Parathyroid adenoma (tissue), 2 donors: ENCODE measurements around the gene LEO1.

Experiments used
- H2AFZ ChIP-seq: fragments of 300-600 bp; sonication (generic); one replicate; pipeline ENCODE4 v1.7.0; 2017; ENCODE audit warnings: antibody characterized with exemption, mild to moderate bottlenecking
- H3K27ac ChIP-seq: fragments of 300-600 bp; sonication (generic); one replicate; pipeline ENCODE4 v1.7.0; 2017
- H3K27me3 ChIP-seq: fragments of 300-600 bp; sonication (generic); one replicate; pipeline ENCODE4 v1.7.0; 2017; ENCODE audit warnings: low read length; ENCODE audit not compliant: control insufficient read depth, insufficient read depth
- H3K36me3 ChIP-seq: fragments of 300-600 bp; sonication (generic); one replicate; pipeline ENCODE4 v1.7.0; 2017; ENCODE audit warnings: low read length; ENCODE audit not compliant: control insufficient read depth, insufficient read depth
- H3K4me1 ChIP-seq: fragments of 300-600 bp; sonication (generic); one replicate; pipeline ENCODE4 v1.7.0; 2017; ENCODE audit warnings: control low read depth
- H3K4me2 ChIP-seq: fragments of 300-600 bp; sonication (generic); one replicate; pipeline ENCODE4 v1.7.0; 2017; ENCODE audit warnings: low read length
- H3K4me3 ChIP-seq: fragments of 300-600 bp; sonication (generic); one replicate; pipeline ENCODE4 v1.7.0; 2017; ENCODE audit warnings: low read depth, low read length
- H3K79me2 ChIP-seq: fragments of 300-600 bp; sonication (generic); one replicate; pipeline ENCODE4 v1.7.0; 2017; ENCODE audit warnings: control low read depth
- H3K9ac ChIP-seq: fragments of 300-600 bp; sonication (generic); one replicate; pipeline ENCODE4 v1.7.0; 2017; ENCODE audit warnings: mild to moderate bottlenecking
- H3K9me3 ChIP-seq: fragments of 300-600 bp; sonication (generic); one replicate; pipeline ENCODE4 v1.7.0; 2017; ENCODE audit warnings: low read length; ENCODE audit not compliant: control insufficient read depth
- CTCF ChIP-seq: fragments of 300-600 bp; sonication (generic); IDR thresholded peaks from one replicate; pipeline ENCODE4 v1.7.0; 2017; ENCODE audit warnings: antibody characterized with exemption, mild to moderate bottlenecking
- donor health status: primary hyperparathyroidism.

The LEO1 gene

GRCh38 chr15:51971375-51972133 is at the start of gene LEO1:
TSS of gene LEO1 (minus strand) at chr15:51971778. CDS start at chr15:51971745, 33 bp downstream.
- Histone ChIP-seq H3K4me2 (peak within 1 kb of the TSS; percentile 82), H3K36me3 (no peaks in the 10 kb centered on the region), H2AFZ (peak within 1 kb of the TSS; percentile 91), H3K4me3 (peak within 1 kb of the TSS; percentile 96), H3K9me3 (no peaks in the 10 kb centered on the region), H3K79me2 (peaks cover 14% of the 10 kb centered on the region), H3K27me3 (no peaks in the 10 kb centered on the region), H3K27ac (peak within 1 kb of the TSS; percentile 88), H3K4me1 (peaks cover 2% of the 10 kb centered on the region), H3K9ac (peak within 1 kb of the TSS; percentile 76)
- TF ChIP-seq CTCF, result peak; percentile 19

GRCh38 chr15:52021128-52021671 is 49.6 kb upstream of the LEO1 start:
- H3K27ac ChIP-seq, result peak overlapping the region; percentile 86
- no peaks in the 10 kb centered on the region for H3K27me3 ChIP-seq
- TF ChIP-seq CTCF, result no peak
- H2AFZ ChIP-seq, result no peak overlapping the region
- peaks cover 7% of the 10 kb centered on the region for H3K79me2 ChIP-seq
- no peaks in the 10 kb centered on the region for H3K36me3 ChIP-seq
- H3K4me1 ChIP-seq, result peaks cover 8% of the 10 kb centered on the region
- peak overlapping the region; percentile 76 for H3K4me2 ChIP-seq
- H3K4me3 ChIP-seq, result peak overlapping the region; percentile 72
- no peak overlapping the region for H3K9ac ChIP-seq
- H3K9me3 ChIP-seq, result no peaks in the 10 kb centered on the region

GRCh38 chr15:52020221-52021085 is 48.9 kb upstream of the LEO1 start:
- H3K27me3 ChIP-seq, result no peaks in the 10 kb centered on the region
- no peak for TF ChIP-seq CTCF
- H3K27ac ChIP-seq, result peak overlapping the region; percentile 86
- peaks cover 8% of the 10 kb centered on the region for H3K4me1 ChIP-seq
- no peaks in the 10 kb centered on the region for H3K9me3 ChIP-seq
- H3K79me2 ChIP-seq, result peaks cover 7% of the 10 kb centered on the region
- peak overlapping the region; percentile 72 for H3K4me3 ChIP-seq
- peak overlapping the region; percentile 83 for H2AFZ ChIP-seq
- peak overlapping the region; percentile 76 for H3K4me2 ChIP-seq
- H3K9ac ChIP-seq, result peak overlapping the region; percentile 67
- no peaks in the 10 kb centered on the region for H3K36me3 ChIP-seq

GRCh38 chr15:52019394-52020220 is 48.0 kb upstream of the LEO1 start:
- Histone ChIP-seq H2AFZ (peak overlapping the region; percentile 85), H3K9ac (peak overlapping the region; percentile 67), H3K79me2 (peaks cover 5% of the 10 kb centered on the region), H3K27me3 (no peaks in the 10 kb centered on the region), H3K4me1 (peaks cover 8% of the 10 kb centered on the region), H3K36me3 (no peaks in the 10 kb centered on the region), H3K9me3 (no peaks in the 10 kb centered on the region), H3K27ac (peak overlapping the region; percentile 88), H3K4me3 (peak overlapping the region; percentile 72), H3K4me2 (peak overlapping the region; percentile 76)
- no peak for TF ChIP-seq CTCF
